Sigmoid colon (tissue), 4 donors: ENCODE results near the gene GPN2.

Experiments used
- POLR2AphosphoS5 ChIP-seq, 4 donors: sonication (generic); formaldehyde crosslinking; IDR thresholded peaks; one replicate each; pipeline ENCODE4 v1.6.1; 2017; ENCODE audit warnings: antibody characterized with exemption in 4 of 4
- TF ChIP-seq, protein P1 (sequence below), 4 experiments: fragments of 450-650 bp in 3 of 4; fragments of 200-600 bp in 1 of 4; IDR thresholded peaks; one replicate each; pipeline ENCODE4 v1.5.1; 2016 to 2019; ENCODE audit warnings: antibody characterized with exemption in 4 of 4, mild to moderate bottlenecking in 3 of 4, moderate library complexity in 2 of 4

- TF ChIP-seq, protein P1, sequence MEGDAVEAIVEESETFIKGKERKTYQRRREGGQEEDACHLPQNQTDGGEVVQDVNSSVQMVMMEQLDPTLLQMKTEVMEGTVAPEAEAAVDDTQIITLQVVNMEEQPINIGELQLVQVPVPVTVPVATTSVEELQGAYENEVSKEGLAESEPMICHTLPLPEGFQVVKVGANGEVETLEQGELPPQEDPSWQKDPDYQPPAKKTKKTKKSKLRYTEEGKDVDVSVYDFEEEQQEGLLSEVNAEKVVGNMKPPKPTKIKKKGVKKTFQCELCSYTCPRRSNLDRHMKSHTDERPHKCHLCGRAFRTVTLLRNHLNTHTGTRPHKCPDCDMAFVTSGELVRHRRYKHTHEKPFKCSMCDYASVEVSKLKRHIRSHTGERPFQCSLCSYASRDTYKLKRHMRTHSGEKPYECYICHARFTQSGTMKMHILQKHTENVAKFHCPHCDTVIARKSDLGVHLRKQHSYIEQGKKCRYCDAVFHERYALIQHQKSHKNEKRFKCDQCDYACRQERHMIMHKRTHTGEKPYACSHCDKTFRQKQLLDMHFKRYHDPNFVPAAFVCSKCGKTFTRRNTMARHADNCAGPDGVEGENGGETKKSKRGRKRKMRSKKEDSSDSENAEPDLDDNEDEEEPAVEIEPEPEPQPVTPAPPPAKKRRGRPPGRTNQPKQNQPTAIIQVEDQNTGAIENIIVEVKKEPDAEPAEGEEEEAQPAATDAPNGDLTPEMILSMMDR (IDR thresholded peaks at IDR 0.05), result no peak
- TF ChIP-seq POLR2AphosphoS5 (IDR thresholded peaks at IDR 0.05), result no peak
Observed at GRCh38 chr1:26897351-26897750, 7.3 kb upstream of the GPN2 start.
